Measurements from ENCODE around the gene CGB7.

GRCh38 chr19:49101160-49101559, 43.6 kb upstream of the CGB7 start:
- TF ChIP-seq CTCF (IDR thresholded peaks at IDR 0.05 in 2 of 3, conservative IDR thresholded peaks at IDR 0.05 in 1 of 3; ENCODE audit: control insufficient read depth in 2 of 3, extremely low read depth in 1 of 3, insufficient read depth in 1 of 3, low read depth in 3 of 3, low read length in 3 of 3) = no peak
- TF ChIP-seq SP1 (IDR thresholded peaks at IDR 0.05; ENCODE audit: low read depth, low read length) = no peak
- TF ChIP-seq ZBTB11 (CRISPR knock-in tag; IDR thresholded peaks at IDR 0.05) = no peak
- no peak for TF ChIP-seq RCOR1 (conservative IDR thresholded peaks at IDR 0.05; ENCODE audit: low read depth, low read length)

Measured in GM12878 (cell line).